Vagina (tissue), 2 donors: ENCODE results near the gene PANX1. TPM values are rescaled to one million over a fixed set of nuclear protein-coding genes. Genes with fewer than 3 reads are reported as not detected.

Source experiments
- DNase-seq, 2 donors: peaks; one replicate each; pipeline ENCODE4 v3.0.0-alpha.2; 2017; ENCODE audit errors: extremely low spot score in 2 of 2
- H3K27ac ChIP-seq: fragments of 200-600 bp; sonication (generic); one replicate; pipeline ENCODE4 v1.5.1; 2019
- H3K27me3 ChIP-seq: fragments of 200-600 bp; sonication (generic); one replicate; pipeline ENCODE4 v1.5.1; 2019
- H3K36me3 ChIP-seq, 2 donors: fragments of 200-600 bp; sonication (generic); one replicate each; pipeline ENCODE4 v1.5.1; 2017 to 2019
- H3K4me1 ChIP-seq: fragments of 200-600 bp; sonication (generic); one replicate; pipeline ENCODE4 v1.5.1; 2019
- H3K4me3 ChIP-seq, 2 donors: fragments of 200-600 bp; sonication (generic); 1 replicate in 1 of 2; 2 replicates in 1 of 2; pipeline ENCODE4 v1.5.1; 2016 to 2019
- H3K9me3 ChIP-seq: fragments of 200-600 bp; sonication (generic); one replicate; pipeline ENCODE4 v1.5.1; 2019
- CTCF ChIP-seq, 3 experiments: fragments of 450-650 bp in 2 of 3; fragments of 200-600 bp in 1 of 3; sonication (generic) in 1 of 3; IDR thresholded peaks; one replicate each; pipeline ENCODE4 v1.5.1; 2017 to 2019; ENCODE audit warnings: antibody characterized with exemption in 3 of 3, mild to moderate bottlenecking in 2 of 3, moderate library complexity in 2 of 3
- POLR2A ChIP-seq, 2 donors: fragments of 450-650 bp; IDR thresholded peaks; one replicate each; pipeline ENCODE4 v1.6.1; 2017; ENCODE audit warnings: antibody characterized with exemption in 2 of 2, mild to moderate bottlenecking in 2 of 2, moderate library complexity in 2 of 2
- POLR2AphosphoS5 ChIP-seq, 2 donors: sonication (generic); formaldehyde crosslinking; IDR thresholded peaks; one replicate each; pipeline ENCODE4 v1.9.0; 2017; ENCODE audit warnings: antibody characterized with exemption in 2 of 2, mild to moderate bottlenecking in 2 of 2, low read depth in 1 of 2; ENCODE audit not compliant: insufficient read depth in 1 of 2
- intact Hi-C: fragments of 100-400 bp; cut with DNase I; formaldehyde crosslinking; loops from one replicate; pipeline ENCODE4 v1.15.1; 2023
- total RNA-seq: library from RNA; depleted of rRNA; stranded (reverse); fragments of >200 nt; gene quantifications from one replicate; pipeline ENCODE4 v1.2.3, GENCODE V29; 2016

The PANX1 gene
- total RNA-seq, 1 donor from 2014 or later = 18.9 TPM

GRCh38 chr11:94128291-94128745 lies 323 bp upstream of the PANX1 start:
- DNase-seq = peak in 1 of 2 donors; percentile 89
- TF ChIP-seq POLR2AphosphoS5 (IDR thresholded peaks at IDR 0.05; ENCODE audit: insufficient read depth in 1 of 2, low read depth in 1 of 2) (no peak), POLR2A (IDR thresholded peaks at IDR 0.05) (no peak), CTCF (IDR thresholded peaks at IDR 0.05) (no peak)
- intact Hi-C loops = no loop called here

GRCh38 chr11:94129512-94130297 lies 1.1 kb downstream of the PANX1 start:
- intact Hi-C loops = no loop called here
- H3K9me3 ChIP-seq = no peaks in the 10 kb centered on the region
- TF ChIP-seq CTCF (IDR thresholded peaks at IDR 0.05) = no peak
- TF ChIP-seq POLR2AphosphoS5 (IDR thresholded peaks at IDR 0.05; ENCODE audit: insufficient read depth in 1 of 2, low read depth in 1 of 2) = peak in 1 of 2 donors; percentile 61
- no peaks in the 10 kb centered on the region for H3K36me3 ChIP-seq
- H3K4me3 ChIP-seq = peak overlapping the region; percentile 71 to 88
- H3K27ac ChIP-seq = peak overlapping the region; percentile 94
- DNase-seq = no peak
- peaks cover 64% of the 10 kb centered on the region for H3K4me1 ChIP-seq
- no peaks in the 10 kb centered on the region for H3K27me3 ChIP-seq

More at GRCh38 chr11:94128291-94128745, 323 bp upstream of the PANX1 start:
- Histone ChIP-seq H3K36me3 (no peaks in the 10 kb centered on the region), H3K9me3 (no peaks in the 10 kb centered on the region), H3K4me1 (peaks cover 50% of the 10 kb centered on the region), H3K27me3 (no peaks in the 10 kb centered on the region), H3K4me3 (peak overlapping the region; percentile 71 to 88), H3K27ac (peak overlapping the region; percentile 94)

GRCh38 chr11:94130298-94131046 lies 1.8 kb downstream of the PANX1 start:
- peak overlapping the region; percentile 94 for H3K27ac ChIP-seq
- H3K36me3 ChIP-seq = no peaks in the 10 kb centered on the region
- intact Hi-C loops = no loop called here
- peaks cover 71% of the 10 kb centered on the region for H3K4me1 ChIP-seq
- no peaks in the 10 kb centered on the region for H3K27me3 ChIP-seq
- peak in 1 of 2 donors; percentile 90 for DNase-seq
- peak overlapping the region; percentile 71 to 88 for H3K4me3 ChIP-seq
- TF ChIP-seq CTCF (IDR thresholded peaks at IDR 0.05) = no peak
- TF ChIP-seq POLR2AphosphoS5 (IDR thresholded peaks at IDR 0.05; ENCODE audit: insufficient read depth in 1 of 2, low read depth in 1 of 2) = peak; percentile 20 to 52
- peak in 1 of 2 donors; percentile 59 for TF ChIP-seq POLR2A (IDR thresholded peaks at IDR 0.05)
- H3K9me3 ChIP-seq = no peaks in the 10 kb centered on the region

GRCh38 chr11:94131047-94131717 lies 2.5 kb downstream of the PANX1 start:
- H3K27ac ChIP-seq = peak overlapping the region; percentile 94
- H3K4me1 ChIP-seq = peaks cover 76% of the 10 kb centered on the region
- H3K9me3 ChIP-seq = no peaks in the 10 kb centered on the region
- H3K4me3 ChIP-seq = peak overlapping the region; percentile 71 to 88
- no peak for DNase-seq
- intact Hi-C loops = no loop called here
- H3K27me3 ChIP-seq = no peaks in the 10 kb centered on the region
- no peaks in the 10 kb centered on the region for H3K36me3 ChIP-seq
- TF ChIP-seq POLR2A (IDR thresholded peaks at IDR 0.05) (no peak), CTCF (IDR thresholded peaks at IDR 0.05) (no peak), POLR2AphosphoS5 (IDR thresholded peaks at IDR 0.05; ENCODE audit: insufficient read depth in 1 of 2, low read depth in 1 of 2) (no peak)
